GM19395 (cell line): ENCODE results near the gene SNX32.

ENCODE experiments used
- ATAC-seq: cut with Tn5 transposase; IDR thresholded peaks from one replicate; pipeline ENCODE4 v1.9.1; 2021; ENCODE audit warnings: mild to moderate bottlenecking, moderate library complexity; ENCODE audit not compliant: unreplicated experiment

Gene SNX32

DNA sequence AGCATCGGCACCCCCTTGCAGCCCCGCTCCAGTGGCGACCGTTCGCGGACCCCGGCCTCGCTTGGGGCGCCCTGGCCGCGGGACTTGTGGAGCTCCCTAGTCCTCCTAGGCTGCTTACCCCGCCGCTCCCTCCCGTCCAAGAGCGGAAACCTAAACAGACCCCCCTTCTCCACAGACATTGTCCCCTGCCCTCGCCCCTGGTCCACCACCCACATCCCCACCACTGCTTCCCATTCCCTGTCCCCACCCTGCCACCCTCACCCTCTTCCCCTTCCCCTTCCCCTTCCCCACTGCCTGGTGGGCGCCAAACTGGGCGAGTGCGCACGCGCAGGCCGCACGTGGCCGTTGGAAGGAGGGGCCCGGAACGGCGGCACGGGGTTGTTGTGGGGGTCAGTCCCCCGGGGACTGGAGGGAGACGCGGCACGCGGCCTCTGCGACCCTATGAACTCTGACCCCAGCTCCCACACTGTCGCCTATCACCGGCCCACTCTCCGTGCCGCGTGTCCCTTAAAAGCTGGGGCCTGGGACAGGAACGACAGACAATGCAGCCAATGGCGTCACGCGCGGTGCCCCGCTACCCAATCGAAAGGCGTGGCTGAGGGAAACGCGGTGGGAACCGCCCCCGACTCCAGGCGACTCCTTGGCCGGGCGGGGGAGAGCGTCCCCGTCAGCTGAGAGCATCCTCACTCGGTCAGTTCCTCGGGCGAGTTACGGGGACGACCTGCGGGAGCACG lies at the start of gene SNX32:
TSS of gene SNX32 (plus strand) at position 667 of the 734 bp plus-strand sequence. CDS start 103 bp downstream, outside the sequence.
- peak; percentile 91 for ATAC-seq

DNA sequence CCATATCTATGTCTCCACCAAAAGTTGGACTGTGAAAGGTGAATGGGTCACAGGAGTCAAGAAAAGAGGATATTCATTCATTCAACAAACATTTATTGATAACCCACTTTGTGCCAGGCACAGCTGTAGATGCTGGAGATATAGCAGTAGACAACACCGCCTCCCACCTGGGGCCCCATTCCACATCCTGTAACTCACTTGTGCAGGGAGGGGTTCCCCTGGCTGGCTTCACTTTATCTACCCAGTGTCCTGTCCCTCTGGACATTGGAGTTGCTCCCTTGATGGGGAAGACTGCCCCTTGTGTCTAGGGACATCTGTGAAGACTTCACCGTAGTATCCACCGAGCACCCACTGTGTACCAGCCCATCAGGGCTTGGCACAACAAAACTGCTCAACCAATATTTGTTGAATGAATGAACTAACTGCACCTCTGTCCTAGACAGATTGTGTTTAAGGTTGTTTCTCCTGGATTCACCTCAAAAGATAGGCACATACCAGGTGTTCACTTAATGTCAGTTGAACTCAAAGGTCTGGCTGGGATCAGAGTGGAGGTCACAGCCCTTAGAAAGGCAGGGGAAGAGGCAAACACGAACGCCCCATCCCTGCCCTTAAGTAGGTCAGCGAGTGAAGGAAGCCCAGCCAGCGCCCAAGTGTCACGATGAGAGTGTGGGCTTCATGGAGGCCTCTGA lies 48.3 kb upstream of the SNX32 start:
- ATAC-seq = no peak

DNA sequence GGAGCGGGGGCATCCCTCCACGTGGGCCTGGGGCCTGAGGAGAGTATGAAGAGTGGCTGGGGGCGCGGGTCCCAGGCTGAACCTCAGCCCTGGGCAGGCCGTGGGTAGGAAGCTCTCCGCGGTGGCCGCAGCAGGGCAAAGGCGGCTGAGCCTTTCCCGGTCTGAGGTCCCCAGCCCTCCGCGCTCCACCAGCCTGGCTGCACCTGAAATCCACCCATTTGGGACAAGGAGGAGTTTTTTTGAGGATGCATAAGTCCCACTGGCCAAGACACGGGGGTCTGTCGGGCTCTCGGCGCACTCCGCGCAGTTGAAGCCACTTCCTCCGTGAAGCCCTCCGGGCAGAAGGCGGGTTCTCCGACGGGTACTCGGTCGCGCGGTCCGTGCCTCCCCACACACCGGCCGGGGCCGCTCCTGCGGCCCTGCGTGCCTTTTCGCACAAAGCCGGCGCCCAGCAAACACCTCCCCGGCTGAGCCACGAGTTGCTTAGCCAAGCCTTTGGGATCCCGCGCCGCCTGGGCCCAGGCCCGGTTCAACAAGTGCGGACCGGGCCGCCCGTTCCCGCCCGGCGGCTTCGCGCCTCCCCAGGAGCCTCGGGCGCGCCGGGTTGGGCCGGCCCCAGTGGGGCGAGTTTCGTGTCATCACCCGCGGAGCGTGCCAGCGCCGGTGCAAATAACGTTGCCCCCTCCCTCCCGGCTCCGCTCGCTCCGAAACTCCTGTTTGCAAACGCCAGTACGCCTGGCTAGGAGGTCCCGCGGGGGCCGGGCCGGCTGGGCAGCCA lies 47.6 kb upstream of the SNX32 start:
- no peak for ATAC-seq

DNA sequence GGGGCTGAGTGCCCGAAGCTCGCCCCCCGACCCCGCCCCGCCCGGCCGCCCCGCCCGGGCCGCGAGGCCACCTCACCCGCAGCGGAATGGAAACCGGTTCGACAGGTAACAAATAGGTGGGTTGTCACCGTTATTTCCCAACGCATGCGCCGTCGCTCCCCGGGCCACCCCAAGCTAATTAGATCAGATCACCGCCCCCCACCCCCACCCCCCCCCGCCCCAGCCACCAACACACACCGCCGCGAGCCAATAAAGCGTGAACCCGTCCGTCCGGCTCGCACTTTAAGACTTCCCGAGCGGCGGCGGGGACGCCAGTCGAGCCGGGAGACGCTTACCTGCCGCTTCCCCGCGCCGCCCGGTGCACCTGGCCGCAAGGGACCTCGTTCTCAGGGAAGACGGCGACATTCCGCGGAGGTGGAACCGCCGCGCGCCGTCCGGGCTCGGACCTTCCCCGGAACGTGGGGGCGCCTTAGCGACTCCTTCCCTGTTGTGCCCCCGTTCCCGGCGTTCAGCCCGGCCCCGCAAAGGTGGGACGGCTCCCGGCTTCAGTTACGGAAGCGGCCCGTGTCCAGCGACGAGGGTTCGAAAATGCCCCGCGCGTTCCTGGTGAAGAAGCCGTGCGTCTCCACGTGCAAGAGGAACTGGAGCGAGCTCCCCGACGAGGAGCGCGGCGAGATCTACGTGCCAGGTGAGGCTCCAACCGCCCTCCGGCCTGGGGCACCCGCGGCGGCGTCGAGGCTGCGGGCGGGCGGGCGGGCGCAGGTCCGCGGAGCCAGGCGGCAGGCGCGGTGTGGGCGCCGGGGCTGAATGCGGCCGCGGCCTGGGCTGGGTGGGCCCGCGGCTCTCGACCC lies 46.8 kb upstream of the SNX32 start, which contains the start of gene OVOL1:
TSS of gene OVOL1 (plus strand) at position 278 of the 851 bp plus-strand sequence. CDS start at position 589, 311 bp downstream.
- ATAC-seq = no peak

DNA sequence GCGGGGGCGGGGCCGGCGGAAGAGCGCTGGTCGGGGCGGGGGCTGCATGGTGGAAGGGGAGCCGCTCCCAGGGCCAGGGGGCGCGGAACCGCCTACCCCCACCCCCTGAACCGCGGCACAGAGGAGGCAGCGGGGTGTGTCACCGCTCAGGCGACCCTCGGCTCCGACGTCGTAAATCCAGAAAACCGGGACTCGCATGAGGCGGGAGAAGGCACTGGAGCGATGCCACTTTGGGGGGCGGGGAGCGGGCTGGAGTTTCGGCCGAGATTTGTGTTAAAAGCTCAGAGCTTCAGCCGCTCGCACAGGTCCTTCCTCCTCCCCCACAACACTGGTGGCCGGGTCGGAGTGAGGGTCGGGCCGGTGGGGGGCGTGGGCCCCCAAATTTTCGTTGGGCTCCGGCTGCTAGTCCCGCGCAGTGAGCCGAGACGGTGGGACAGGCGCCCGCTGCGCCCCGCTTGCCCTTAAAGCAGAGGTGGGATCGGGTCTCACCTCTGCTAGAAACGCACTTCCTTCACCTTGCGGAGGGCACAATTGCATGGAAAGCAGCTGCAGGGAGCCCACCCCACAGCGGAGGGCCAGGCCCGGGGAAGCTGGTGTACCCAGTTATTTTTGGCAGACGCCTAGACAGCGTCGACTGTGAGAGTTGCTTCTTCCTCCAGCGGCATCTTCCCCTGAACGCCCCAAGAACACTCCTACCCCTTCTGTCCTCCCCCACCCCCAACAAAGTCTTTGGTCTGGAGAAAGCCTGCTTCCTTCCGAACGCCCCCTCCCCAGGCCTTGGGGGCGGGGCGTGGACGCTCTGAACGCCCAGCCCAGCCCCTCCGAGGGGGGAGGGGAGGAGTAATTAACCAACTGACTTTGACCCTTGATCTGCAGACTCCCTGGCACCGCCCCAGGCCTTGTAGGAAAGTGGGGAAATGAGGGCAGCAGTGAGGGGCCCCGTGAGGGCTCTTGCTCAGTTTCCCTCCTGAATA lies 45.8 kb upstream of the SNX32 start:
- no peak for ATAC-seq

DNA sequence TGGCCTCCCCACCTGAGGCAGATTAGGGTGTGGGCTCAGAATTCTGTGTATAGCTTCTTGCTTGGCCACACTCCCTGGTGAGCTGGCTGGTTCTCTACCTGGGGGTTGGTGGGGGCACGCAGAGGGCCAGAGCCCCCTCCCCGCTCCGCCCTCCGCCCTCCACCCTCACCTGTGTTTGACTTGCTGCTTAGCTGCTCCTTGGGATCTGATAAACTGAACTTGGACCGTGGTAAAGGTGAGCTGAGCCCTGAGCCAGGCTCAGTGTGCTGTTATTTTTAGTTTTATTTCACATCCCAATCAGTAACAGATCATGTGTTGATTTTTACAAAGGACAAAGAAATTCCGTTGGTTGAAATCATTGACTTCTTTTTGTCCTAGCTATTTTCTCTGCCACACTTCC lies 44.9 kb upstream of the SNX32 start:
- ATAC-seq = no peak

DNA sequence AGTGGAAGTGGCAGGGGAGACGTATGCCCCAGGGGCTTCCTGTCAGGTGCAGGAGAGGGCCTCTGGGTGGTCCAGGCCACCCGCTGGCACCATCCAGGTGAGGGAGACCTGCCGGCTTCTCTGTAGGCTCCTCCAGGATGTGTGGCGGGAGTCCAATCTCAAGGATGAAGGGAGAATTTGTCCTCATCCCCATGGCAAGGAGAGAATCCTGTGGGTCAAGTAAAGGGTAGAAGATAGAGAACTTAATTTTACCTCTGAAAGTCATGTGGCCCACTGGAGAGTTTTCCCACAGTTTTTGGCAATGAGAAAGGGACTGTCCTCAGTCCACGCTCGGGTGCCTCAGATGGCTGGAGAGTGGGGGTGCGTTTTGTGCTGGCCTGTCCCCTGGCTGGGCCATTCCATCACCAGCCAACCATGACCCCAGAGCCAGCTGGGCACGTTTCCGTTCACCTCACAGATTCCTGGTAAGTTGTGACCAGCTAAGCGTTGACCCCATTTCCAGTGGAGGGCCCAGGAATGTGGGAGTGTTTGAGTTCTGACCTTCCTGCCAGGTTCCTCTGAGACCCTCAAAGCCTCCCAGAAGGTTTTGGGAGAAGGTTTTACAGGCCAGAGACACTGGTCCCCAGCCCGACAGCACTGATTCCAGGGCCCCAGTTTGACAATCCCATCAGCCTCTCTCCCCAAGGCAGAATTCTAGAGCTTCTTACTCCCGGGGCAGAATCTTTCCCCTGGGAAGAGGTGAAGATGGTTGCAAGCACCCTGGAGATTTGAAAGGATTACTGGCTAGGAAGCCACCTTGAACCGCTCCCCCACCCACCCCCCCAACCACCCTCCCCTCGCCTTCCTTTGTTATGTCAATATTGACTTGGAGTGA lies 44.3 kb upstream of the SNX32 start:
- no peak for ATAC-seq

DNA sequence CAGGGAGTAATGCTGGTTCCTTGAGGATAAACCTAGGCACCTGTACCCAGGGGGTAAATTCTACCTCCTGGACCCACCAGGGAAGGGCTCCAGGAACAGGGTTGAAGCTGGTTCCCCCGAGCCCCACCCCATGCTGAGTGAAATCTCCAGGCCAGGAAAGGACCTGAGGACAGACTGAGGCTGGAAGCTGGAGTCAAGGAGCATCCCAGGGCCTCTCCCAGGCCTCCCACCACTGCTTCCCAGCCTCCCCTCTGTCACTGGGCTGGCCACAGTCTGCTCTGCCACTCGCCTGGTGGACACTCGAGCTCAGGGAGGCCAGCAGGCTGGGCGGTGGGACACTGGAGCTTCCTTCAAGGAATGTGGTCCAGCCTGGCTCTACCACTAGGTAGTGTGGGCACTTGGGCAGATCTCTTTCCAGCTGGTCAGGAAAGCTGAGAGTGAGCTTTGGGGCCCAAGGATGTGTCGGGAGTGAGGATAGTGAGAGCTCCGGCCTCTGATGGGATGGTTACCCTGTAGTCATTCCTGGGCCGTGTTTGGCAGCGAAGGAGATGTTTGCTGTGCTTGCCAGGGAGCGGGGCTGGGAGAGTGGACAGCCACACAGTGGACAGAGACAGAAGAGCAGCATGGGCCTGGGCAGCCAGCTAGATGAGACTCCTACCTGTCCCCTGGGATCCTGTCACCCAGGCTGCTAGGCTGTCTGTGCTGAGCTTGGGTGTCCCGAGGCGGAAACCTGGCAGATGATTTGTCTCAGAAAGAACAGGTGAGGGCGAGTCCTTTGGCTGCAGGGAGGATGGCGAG lies 43.5 kb upstream of the SNX32 start:
- no peak for ATAC-seq

DNA sequence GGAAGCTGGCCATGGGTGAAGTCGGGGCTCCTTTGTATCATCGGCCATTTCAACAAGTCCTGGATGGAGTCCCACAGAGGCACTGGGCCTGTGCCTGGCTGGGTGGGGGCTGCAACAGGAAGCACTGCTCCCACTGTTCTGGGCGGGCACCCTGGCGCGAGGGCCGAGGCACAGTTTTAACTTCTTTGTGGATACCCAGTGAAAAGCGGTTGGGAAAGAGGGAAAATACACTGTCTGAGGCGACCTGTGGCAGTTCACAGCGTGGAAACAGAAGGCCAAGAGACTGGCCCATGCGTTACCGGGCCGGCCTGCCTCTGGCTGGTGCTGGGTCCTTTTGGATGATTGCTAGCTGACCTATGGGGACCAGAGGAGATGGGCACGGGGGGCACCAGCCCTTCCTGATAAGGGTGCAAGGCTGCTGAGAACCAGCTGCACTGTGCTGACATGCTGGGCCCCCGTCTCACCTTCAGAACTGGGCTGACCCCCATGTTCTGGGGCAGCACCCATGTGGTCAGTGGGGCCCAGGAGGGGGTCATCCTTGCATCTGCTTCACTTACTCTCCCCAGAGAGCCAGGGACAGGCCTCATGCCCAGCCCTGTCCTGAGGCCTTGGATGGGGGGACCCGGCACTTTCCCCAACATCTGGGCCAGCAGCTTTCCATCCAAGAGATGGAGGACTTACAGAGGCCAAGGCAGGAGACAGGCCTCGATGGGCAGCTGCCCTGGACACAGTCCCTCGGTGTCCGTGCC lies 42.7 kb upstream of the SNX32 start:
- no peak for ATAC-seq

DNA sequence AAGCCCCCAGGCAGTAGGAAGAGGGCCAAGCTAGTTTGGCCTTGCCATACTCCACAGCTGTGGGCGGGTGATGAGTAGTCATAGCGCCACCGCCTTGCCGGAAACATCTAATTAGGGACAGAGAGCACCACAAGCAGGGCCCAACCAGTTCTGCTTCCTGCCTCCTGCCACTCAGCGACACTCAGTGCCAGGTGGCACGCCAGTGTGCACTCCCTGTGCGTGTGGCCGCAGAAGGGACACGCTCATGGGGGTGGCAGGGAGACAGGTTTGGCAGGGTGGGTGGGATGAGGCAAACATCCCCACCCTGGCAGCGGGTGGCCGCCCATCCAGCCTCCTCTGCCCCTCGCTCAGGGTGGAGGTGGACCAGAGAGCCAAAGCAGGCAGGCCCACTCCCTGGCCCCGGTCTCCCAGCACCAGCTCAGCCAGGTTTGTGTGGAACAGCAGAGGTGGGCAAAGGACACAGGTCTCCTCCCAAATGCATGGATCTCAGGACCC lies 42.0 kb upstream of the SNX32 start:
- peak; percentile 82 for ATAC-seq

DNA sequence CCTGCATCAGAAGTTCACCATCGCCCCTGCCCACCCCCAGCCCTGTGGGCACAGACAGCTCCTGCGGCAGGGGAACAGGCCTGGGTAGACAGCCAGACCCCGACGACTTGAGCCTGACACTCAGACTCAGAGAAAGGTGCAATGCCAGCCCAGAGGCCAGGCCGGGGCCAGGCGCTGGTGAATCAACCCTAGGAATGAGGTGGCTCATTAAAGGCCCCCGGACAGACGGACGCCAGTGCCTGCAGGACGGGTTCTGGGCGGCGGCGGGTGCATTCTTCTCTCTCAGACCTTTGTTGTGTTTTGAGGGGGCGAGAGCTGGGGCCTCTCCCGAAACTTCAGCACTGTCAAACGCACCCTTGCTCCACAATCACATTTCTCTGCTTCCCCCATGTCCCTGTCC lies 41.3 kb upstream of the SNX32 start:
- ATAC-seq = no peak

DNA sequence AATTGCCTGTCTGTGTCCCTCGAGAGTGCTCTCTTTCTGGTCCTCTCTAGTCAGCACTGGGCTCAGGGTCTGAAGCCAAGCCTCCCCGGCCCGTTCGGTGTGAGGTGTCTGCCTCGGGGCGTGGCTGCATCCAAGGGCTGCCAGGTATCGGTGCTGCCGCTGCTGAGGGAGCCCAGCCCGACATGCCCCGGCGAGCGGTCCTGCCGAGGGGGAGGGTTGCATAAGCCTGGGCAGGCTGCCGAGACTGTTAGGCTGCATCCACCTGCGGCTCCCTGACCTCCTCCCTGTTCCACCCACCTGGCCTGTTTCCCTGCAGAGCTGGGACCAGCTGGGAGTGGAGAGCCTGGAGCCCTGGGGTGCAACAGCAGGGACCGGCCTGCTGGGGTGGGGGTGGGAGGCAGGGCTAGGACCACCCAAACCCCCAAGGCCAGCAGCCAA lies 40.6 kb upstream of the SNX32 start:
- no peak for ATAC-seq

DNA sequence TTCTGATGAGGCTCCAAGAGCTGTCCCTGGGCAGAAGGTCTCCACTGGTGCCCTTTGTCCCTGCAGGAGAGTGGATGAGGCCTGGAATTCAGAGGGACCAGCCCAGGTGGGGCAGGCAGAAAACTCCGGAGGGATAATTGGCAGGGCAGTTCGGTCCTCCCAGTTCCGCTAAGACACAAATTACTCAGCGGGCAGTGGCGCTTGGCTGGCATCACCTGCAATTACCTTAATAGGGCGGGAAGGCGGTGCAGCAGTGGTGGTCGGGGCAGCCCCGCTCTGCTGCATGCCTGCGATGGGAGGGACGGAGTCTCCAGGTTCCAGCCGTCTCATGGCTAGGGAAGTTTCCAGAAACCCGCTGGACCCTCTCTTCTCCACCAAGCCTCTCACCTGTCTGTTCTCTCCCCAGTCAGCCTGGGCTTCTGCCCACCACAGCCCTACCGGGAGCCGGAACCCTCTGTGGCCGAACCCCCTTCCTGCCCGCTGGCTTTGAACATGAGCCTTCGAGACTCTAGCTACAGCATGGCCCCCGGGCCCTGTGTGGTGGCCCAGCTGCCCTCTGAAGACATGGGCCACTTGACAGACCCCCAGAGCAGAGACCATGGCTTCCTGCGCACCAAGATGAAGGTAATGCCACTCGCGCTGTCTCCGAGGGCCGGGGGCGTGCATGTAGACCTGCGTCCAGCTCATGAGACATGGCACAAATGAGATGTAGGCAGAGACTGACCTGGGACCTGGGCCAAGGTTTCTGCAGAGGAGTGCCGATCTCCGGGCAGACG lies 40.0 kb upstream of the SNX32 start:
- no peak for ATAC-seq

DNA sequence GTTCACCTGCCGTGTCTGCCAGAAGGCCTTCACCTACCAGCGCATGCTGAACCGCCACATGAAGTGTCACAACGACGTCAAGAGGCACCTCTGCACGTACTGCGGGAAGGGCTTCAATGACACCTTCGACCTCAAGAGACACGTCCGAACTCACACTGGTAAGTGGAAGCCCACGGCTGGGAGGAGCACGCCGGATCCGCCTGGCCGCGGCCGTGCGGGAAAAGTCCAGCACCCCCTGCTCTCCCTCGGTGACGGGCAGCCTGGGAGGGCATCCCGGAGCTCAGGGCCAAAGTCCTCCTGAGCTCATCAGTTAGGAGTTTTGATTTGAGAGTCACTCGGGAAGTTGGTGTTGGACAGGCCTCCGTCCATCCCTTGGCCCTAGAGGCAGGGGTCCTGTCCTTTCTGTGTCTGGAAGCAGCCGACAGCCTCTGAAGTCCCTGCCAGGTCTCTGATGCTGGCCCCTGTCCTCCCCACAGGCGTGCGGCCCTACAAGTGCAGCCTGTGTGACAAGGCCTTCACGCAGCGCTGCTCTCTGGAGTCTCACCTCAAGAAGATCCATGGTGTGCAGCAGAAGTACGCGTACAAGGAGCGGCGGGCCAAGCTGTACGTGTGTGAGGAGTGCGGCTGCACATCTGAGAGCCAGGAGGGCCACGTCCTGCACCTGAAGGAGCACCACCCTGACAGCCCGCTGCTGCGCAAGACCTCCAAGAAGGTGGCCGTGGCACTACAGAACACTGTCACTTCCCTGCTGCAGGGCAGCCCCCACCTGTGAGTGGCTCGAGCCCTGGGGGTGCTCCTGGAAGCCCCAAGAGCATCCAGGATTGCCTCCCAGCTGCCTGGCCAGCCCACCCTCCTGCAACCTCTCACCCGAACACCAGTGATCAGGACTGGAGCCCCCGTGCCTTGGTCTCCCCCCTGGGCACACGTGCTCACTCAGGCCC lies 38.9 kb upstream of the SNX32 start:
- ATAC-seq = no peak
